ENCODE data around the gene CFAP99. TPM values are rescaled to one million over a fixed set of nuclear protein-coding genes. Genes with fewer than 3 reads are reported as not detected.

The CFAP99 gene
- total RNA-seq, 2 donors from 2014 or later, result not detected

- no peaks in the 10 kb centered on the region for H3K27me3 ChIP-seq
- H3K27ac ChIP-seq, result no peak overlapping the region
- H3K4me1 ChIP-seq, result peaks cover 26% of the 10 kb centered on the region
- no peak for DNase-seq
- intact Hi-C loops (cut with DNase I), result no loop called here
- TF ChIP-seq POLR2A (IDR thresholded peaks at IDR 0.05) (no peak), CTCF (IDR thresholded peaks at IDR 0.05) (no peak)
- WGBS, 2 donors, result 79 to 87% methylated on average over 6 to 26 of the region's 28 CpGs
- no peak for ATAC-seq
- no peak overlapping the region for H3K4me3 ChIP-seq
- no peaks in the 10 kb centered on the region for H3K36me3 ChIP-seq (replicated peaks in 1 of 2; ENCODE audit: insufficient read depth in 1 of 2, low read depth in 2 of 2)
- H3K9me3 ChIP-seq, result no peaks in the 10 kb centered on the region
Observed at GRCh38 chr4:2399631-2400190, 19.0 kb upstream of the CFAP99 start.

GRCh38 chr4:2400841-2401609 is 17.7 kb upstream of the CFAP99 start:
- no peak overlapping the region for H3K27ac ChIP-seq
- WGBS, 2 donors, result 60 to 61% methylated on average over 9 to 15 of the region's 15 CpGs
- no peaks in the 10 kb centered on the region for H3K27me3 ChIP-seq
- H3K4me1 ChIP-seq, result peaks cover 26% of the 10 kb centered on the region
- DNase-seq, result peak; percentile 35 to 79 (median 72)
- intact Hi-C loops (cut with DNase I), result no loop called here
- H3K4me3 ChIP-seq, result no peak overlapping the region
- ATAC-seq, result peak; percentile 60
- H3K36me3 ChIP-seq (replicated peaks in 1 of 2; ENCODE audit: insufficient read depth in 1 of 2, low read depth in 2 of 2), result no peaks in the 10 kb centered on the region
- TF ChIP-seq CTCF (IDR thresholded peaks at IDR 0.05), result peak in 4 of 7 experiments; percentile 28 to 49 (median 40)
- TF ChIP-seq POLR2A (IDR thresholded peaks at IDR 0.05), result no peak
- no peaks in the 10 kb centered on the region for H3K9me3 ChIP-seq

GRCh38 chr4:2401610-2401983 is 17.2 kb upstream of the CFAP99 start:
- Histone ChIP-seq H3K4me1 (peaks cover 26% of the 10 kb centered on the region), H3K27me3 (no peaks in the 10 kb centered on the region), H3K9me3 (no peaks in the 10 kb centered on the region), H3K27ac (no peak overlapping the region), H3K4me3 (no peak overlapping the region), H3K36me3 (replicated peaks in 1 of 2; ENCODE audit: insufficient read depth in 1 of 2, low read depth in 2 of 2) (no peaks in the 10 kb centered on the region)
- WGBS, 2 donors, result 50 to 56% methylated on average over 8 to 14 of the region's 15 CpGs
- no peak for DNase-seq
- no peak for TF ChIP-seq CTCF (IDR thresholded peaks at IDR 0.05)
- no peak for TF ChIP-seq POLR2A (IDR thresholded peaks at IDR 0.05)
- ATAC-seq, result no peak
- intact Hi-C loops (cut with DNase I), result no loop called here

GRCh38 chr4:2402048-2402842 is 16.5 kb upstream of the CFAP99 start:
- intact Hi-C loops (cut with DNase I), result no loop called here
- DNase-seq (peak; percentile 68 to 89 (median 82)), ATAC-seq (peak; percentile 71)
- Histone ChIP-seq H3K27me3 (no peaks in the 10 kb centered on the region), H3K4me1 (peaks cover 26% of the 10 kb centered on the region), H3K4me3 (no peak overlapping the region), H3K9me3 (no peaks in the 10 kb centered on the region), H3K36me3 (replicated peaks in 1 of 2; ENCODE audit: insufficient read depth in 1 of 2, low read depth in 2 of 2) (no peaks in the 10 kb centered on the region), H3K27ac (no peak overlapping the region)
- WGBS, 2 donors, result 2 to 31% methylated on average over 9 to 27 of the region's 27 CpGs
- TF ChIP-seq CTCF (IDR thresholded peaks at IDR 0.05) (no peak), POLR2A (IDR thresholded peaks at IDR 0.05) (no peak)
